Left renal cortex interstitium (tissue), 4 donors: ENCODE data around the gene USH2A. TPM values are rescaled to one million over a fixed set of nuclear protein-coding genes. Genes with fewer than 3 reads are reported as not detected.

ENCODE experiments used
- DNase-seq, 4 donors: peaks; one replicate each; pipeline ENCODE4 v3.0.0-alpha.2; 2013; ENCODE audit warnings: low read depth in 4 of 4, low spot score in 2 of 4, missing footprints in 1 of 4
- polyA plus RNA-seq, 4 donors: library from polyadenylated mRNA; unstranded; fragments of 120-200 nt; gene quantifications; one replicate each; pipeline ENCODE4 v1.2.1, GENCODE V29; 2013; ENCODE audit not compliant: insufficient read length in 4 of 4

The USH2A gene
- polyA plus RNA-seq, 4 donors = 0.13 to 0.42 (median 0.37) TPM

- DNase-seq = no peak
Observed at GRCh38 chr1:215669806-215670491, 753.3 kb downstream of the USH2A start.

GRCh38 chr1:215667761-215668160 is 755.5 kb downstream of the USH2A start:
- DNase-seq = no peak

DNA sequence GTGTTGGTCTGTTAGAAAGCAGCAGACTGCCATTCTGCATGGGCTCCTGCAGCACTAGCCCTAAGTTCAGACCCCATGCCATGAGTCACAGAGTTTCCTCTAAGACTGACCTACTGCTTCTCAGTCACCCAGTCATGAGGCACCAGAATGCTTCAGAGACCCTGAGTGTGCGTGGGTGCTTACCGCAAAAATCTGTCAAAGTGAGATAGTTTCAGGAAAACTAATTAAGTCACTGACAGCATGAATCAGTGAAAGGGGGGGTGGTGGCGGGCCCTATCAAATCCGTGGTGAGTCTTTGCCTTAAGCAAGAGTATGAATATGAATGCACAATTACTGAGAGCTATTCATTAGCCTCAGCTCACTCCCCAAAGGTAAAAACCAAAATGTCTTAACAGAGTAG is 758.0 kb downstream of the USH2A start:
- DNase-seq = no peak

DNA sequence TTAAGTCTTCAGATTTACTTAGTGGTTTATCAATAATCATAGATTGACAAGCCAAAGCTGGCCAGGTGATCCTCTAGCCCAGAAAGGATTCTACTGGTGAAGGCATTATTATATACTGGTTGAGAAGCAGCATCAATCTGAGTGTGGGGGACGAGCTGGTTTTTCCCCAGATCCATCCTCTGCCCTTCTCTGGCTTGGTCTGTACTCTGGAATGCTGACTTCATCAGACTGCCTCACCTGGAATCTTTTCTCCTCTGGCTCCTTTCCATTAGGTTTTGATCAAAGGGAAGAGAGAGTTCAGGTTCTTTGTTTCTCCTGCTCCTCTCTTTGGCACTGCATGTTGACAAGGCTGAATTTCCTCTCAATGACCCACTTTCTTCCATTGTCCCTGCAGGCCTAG is 762.2 kb downstream of the USH2A start:
- DNase-seq = no peak

- DNase-seq = no peak
Observed at GRCh38 chr1:215660259-215660658, 763.0 kb downstream of the USH2A start.

- DNase-seq = no peak
Observed at GRCh38 chr1:215657047-215657446, 766.2 kb downstream of the USH2A start.

DNA sequence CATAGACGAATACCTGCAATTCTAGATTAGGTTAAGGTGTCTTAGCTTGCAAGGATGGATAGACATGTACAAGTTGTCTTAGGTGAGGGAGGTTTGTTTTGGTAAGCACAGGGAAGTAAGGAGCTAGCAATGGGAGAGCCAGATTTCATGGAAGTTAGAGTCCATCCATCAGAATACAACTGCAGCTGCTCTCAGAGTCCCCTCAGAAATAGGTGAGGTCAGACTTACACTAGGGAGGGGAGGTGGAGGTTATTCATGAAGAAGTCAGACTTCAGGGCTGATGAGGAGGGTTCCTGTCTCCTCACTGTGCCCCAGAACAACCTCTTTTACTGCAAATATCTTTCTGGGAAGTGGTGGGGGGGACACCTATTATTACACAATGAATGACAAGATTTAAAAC is 770.9 kb downstream of the USH2A start:
- DNase-seq = no peak

GRCh38 chr1:215651867-215652266 is 771.4 kb downstream of the USH2A start:
- no peak for DNase-seq

DNA sequence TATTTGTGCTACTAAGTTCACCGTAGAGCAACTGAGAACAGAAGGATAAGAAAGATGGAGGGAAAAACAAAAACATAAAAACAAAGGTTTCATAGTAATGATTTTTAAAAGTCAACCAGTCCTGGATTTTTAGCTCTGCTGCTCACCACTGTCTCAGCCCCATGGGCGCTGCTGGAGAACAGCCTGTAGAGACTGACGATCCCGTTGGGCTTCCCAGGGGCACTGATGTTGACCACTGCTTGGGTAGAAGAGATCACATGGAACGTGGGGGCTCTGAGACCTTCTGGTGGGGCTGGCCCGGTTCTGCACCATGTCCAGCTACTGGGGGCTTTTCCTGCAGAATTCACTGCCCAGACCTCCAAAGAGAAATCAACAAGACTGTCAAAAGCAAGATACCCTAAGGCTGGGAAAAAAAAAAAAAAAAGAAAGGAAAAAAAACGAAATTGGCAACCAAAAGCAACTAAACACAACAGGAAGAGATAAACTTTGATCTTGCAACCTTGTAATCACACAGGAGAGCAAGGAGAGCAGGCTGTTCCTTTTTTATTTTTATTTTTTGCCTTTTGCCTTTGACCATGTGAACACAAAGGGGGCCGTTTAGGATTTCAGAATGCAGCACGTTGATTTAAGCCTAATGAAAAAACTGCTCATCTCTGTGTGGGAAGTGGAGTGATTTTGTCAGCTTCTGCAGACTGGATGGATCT is 772.6 kb downstream of the USH2A start:
- no peak for DNase-seq

DNA sequence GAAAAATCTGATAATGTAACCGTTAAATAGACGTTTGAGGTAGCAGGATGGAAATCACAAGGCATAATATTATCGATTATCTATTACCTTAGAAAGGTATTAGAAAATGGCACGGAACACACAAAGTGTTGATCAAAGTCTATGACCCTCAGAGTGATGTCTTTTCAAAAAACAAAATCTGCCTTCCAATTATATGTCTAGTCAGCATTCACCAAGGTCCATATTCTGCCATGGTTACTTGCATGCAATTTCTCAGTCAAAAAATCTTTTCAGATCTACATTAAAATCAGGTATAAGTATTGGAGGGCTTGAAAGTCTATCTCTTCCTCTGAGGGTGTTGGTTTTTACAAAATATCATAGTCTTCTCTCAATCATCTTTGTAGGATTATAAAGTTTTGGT is 774.3 kb downstream of the USH2A start:
- no peak for DNase-seq

DNA sequence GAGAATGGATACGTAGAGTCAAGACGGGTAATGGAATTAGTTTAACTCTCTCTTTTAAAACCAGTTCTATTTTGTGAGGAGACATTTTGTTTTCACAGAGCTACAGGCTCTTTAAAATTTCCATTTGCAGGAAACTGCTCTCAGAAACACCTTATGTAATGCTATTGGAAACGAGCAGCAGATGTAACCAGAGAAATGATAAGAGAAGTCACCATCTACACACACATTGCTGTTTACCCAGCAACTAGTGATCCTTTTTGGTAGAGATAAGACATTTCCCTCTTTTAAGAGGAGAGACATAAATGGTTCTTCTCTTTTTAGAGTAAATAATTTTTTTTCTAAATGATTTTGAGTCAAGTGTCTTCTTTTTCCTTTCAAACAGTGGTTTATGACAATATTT is 775.5 kb downstream of the USH2A start:
- DNase-seq = no peak

GRCh38 chr1:215645861-215646260 is 777.4 kb downstream of the USH2A start:
- no peak for DNase-seq

DNA sequence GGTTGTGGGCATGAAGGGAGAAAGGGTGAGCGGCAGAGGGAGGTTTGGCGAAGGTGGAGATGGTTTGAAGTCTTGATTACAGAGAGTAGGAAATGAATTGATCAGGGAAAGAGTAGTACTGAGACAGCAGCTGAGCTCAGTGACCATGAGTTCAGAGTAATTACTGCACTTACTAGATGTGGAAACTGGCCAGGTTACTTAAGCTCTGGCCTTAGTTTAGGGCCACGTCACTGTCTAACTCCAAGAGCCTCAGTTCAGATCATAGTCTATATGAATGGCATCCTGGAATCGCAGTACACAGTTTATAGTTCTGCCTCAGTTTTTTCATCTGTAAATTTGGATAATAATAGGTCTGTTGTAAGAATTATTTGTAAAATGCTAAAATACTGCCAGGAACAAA is 778.1 kb downstream of the USH2A start:
- DNase-seq = no peak

DNA sequence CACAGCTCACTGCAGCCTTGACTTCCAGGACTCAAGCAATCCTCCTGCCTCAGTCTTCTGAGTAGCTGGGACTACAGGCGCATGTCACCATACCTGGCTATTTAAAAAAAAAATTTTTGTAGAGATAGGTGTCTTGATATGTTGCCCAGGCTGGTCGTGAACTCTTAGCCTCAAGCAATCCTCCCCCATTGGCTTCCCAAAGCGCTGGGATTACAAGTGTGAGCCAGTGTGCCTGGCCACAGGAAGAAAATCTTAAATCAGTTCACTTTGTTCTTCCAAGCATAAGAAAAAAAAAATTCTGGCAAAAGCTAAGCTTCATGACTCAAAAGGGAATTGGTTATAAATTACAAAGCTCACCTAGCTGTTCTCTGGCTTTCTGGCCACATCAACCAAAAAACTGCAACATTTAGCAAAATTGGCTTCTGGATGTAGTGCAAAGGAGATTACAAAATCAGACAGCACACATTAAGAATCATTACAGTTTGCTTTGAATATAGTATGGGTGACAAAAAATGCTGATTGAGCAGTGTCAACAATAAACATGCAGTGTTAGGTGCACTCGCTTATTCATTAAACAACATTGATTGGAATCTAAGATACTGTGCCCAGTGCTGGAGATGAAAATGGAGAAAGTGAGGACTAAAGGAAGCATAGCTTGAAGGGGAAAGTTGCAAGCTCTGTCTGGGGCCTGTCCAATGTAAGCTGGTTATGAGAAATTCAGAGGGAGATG is 779.5 kb downstream of the USH2A start:
- no peak for DNase-seq

DNA sequence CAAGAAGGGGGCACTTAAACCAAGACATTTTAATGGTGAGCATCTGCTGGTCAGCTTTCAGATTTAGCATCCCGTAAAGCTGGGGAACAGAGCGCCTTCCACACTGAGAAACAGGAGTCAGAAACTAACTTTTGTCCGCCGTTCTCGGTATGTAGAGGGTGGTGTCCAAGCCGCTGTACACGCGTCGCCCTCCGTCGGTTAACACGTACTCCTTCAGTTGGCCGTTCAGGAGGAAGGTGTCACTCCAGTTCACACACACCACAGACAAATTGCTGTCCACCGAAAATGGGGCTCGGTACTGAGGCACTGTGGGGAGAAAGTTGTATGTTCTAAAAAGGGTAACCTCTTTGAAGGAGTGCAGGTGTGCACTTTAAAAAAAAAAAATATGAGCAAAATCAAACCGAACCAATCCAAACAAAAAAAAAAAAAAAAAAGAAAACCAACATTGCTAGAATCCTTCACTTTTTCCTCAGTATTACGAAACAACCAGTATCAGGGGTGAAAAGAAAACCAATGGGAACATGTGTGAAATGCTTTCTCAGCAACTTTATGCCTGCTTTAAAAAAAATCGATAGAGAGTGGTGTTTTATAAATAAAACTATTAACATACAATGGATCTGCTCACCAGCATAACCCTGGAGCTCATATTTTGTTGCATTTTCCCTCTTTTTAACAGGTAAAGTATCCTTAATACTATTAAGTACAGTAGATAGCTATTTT is 782.7 kb downstream of the USH2A start:
- no peak for DNase-seq

- no peak for DNase-seq
Observed at GRCh38 chr1:215637041-215637573, 786.1 kb downstream of the USH2A start.

GRCh38 chr1:215636258-215636965 is 786.8 kb downstream of the USH2A start:
- DNase-seq = no peak

DNA sequence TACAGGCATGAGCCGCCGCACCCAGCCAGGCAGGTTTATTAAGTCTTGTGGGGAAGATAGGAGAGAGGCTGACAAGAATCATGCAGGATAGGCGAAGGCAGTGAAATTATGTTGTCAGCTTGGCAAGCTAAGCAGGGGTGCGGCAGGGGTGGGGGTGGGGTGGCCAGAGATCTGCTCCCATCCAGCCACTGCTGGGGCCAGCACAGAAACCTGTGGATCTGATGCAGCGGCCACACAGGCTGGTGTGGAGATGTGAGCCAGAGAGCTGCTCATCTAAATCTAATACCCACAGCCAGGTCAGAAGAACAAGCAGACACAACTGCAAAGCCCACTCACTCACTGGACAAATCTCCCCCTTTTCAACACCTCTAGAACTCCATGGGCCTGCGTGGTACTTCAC is 787.4 kb downstream of the USH2A start:
- no peak for DNase-seq

GRCh38 chr1:215631489-215631888 is 791.8 kb downstream of the USH2A start:
- DNase-seq = no peak

- no peak for DNase-seq
Observed at GRCh38 chr1:215631040-215631439, 792.2 kb downstream of the USH2A start.
